Karpas-422 (cell line): ENCODE data around the gene CAMK2N2. TPM values are rescaled to one million over a fixed set of nuclear protein-coding genes. Genes with fewer than 3 reads are reported as not detected.
A peak's percentile ranks its signal among the peaks of the same experiment; 100 is the strongest.

Experiments used
- DNase-seq: peaks from one replicate; pipeline ENCODE4 v3.0.0-alpha.2; 2015
- H2AFZ ChIP-seq: fragments of 200-600 bp; sonication (generic); 2 replicates; pipeline ENCODE4 v1.6.1; 2014; ENCODE audit warnings: antibody characterized with exemption, low read length, mixed read lengths
- H3K27ac ChIP-seq: fragments of 200-600 bp; sonication (generic); 2 replicates; pipeline ENCODE4 v1.5.1; 2014; ENCODE audit warnings: mild to moderate bottlenecking, low read length, moderate library complexity
- H3K27me3 ChIP-seq: fragments of 200-600 bp; sonication (generic); 2 replicates; pipeline ENCODE4 v1.6.1; 2014; ENCODE audit warnings: low read length, mixed read lengths
- H3K36me3 ChIP-seq: fragments of 200-600 bp; sonication (generic); 2 replicates; pipeline ENCODE4 v1.6.1; 2014; ENCODE audit warnings: low read length, mixed read lengths; ENCODE audit not compliant: insufficient read depth
- H3K4me1 ChIP-seq: fragments of 200-600 bp; sonication (generic); 2 replicates; pipeline ENCODE4 v1.6.1; 2014; ENCODE audit warnings: mild to moderate bottlenecking, low read length, mixed read lengths
- H3K4me2 ChIP-seq: fragments of 200-600 bp; sonication (generic); 2 replicates; pipeline ENCODE4 v1.6.1; 2014; ENCODE audit warnings: low read length, low read depth, mild to moderate bottlenecking; ENCODE audit not compliant: poor library complexity, severe bottlenecking
- H3K4me3 ChIP-seq: fragments of 200-600 bp; sonication (generic); 2 replicates; pipeline ENCODE4 v1.5.1; 2014; ENCODE audit warnings: mild to moderate bottlenecking, antibody characterized with exemption, low read length, mixed read lengths
- H3K79me2 ChIP-seq: fragments of 200-600 bp; sonication (generic); 2 replicates; pipeline ENCODE4 v1.6.1; 2014; ENCODE audit warnings: mild to moderate bottlenecking, low read length, mixed read lengths
- H3K9ac ChIP-seq: fragments of 200-600 bp; sonication (generic); 2 replicates; pipeline ENCODE4 v1.6.0; 2014; ENCODE audit warnings: low read length
- H3K9me2 ChIP-seq: fragments of 200-600 bp; sonication (generic), shearing (Covaris generic); replicated peaks from 2 replicates; pipeline ENCODE4 v1.6.0; 2014; ENCODE audit warnings: mild to moderate bottlenecking, low read length, moderate library complexity; ENCODE audit not compliant: insufficient read depth
- H3K9me3 ChIP-seq: fragments of 300-700, 200-600 bp; sonication (generic); 2 replicates; pipeline ENCODE4 v1.6.1; 2014; ENCODE audit warnings: low read length, mixed read lengths
- H4K20me1 ChIP-seq: fragments of 200-600 bp; sonication (generic); 2 replicates; pipeline ENCODE4 v1.6.1; 2014; ENCODE audit warnings: mild to moderate bottlenecking, antibody characterized with exemption, low read length, low read depth; ENCODE audit not compliant: insufficient read depth
- total RNA-seq: library from RNA; depleted of rRNA; stranded (reverse); fragments of >200 nt; shearing (Covaris generic); gene quantifications from 2 replicates; pipeline ENCODE4 v1.2.3, GENCODE V29; 2014; ENCODE audit warnings: low replicate concordance; rRNA removed

The CAMK2N2 gene
- total RNA-seq, result 5.0 and 9.5 TPM in 2 replicates

DNA sequence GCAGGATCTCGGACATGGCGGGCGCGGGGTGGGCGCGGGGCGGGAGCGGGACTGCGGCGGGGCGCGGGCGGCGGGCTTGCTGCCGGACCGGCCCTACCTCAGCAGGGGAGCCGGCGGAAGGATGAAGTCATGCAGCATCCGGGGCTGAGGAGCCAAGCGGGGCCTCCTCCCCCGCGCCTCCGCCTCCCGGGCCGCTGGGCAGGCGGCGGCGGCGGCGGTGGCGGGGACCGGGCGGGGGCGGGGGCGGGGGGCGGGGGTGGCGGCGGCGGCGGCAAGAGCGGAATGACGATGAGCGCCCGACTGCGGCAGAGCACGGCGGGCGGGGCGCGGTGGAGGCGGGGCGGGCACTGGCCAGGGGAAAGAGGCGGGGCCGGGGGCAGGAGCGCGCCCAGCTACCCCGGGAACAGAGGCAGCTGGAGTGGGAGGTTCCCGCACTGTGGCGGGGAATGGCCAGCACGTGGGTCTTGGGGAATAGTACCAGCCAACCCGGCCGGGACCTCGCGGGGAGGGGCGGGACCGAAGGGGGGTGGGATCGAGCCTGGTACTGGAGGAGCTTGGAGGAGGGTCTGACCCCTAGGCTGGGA lies at the start of gene CAMK2N2:
CAMK2N2 (minus strand) TSS at position 284 of the 584 bp plus-strand sequence; CDS start at position 16, 268 bp downstream.
- Histone ChIP-seq H2AFZ (peak within 1 kb of the TSS; percentile 93), H3K27ac (no peak within 1 kb of the TSS; the same call in 1 of the 2 replicates), H3K79me2 (peaks cover 6% of the 10 kb centered on the region), H3K4me2 (peak within 1 kb of the TSS; percentile 92), H3K4me1 (peaks cover 18% of the 10 kb centered on the region), H3K27me3 (no peaks in the 10 kb centered on the region), H3K9me3 (no peaks in the 10 kb centered on the region), H3K36me3 (no peaks in the 10 kb centered on the region), H3K4me3 (peak within 1 kb of the TSS; percentile 87), H3K9me2 (no peaks in the 10 kb centered on the region), H3K9ac (peak within 1 kb of the TSS; percentile 86), H4K20me1 (peaks cover 3% of the 10 kb centered on the region; the same call in 1 of the 2 replicates)
- DNase-seq, result peak; percentile 90

DNA sequence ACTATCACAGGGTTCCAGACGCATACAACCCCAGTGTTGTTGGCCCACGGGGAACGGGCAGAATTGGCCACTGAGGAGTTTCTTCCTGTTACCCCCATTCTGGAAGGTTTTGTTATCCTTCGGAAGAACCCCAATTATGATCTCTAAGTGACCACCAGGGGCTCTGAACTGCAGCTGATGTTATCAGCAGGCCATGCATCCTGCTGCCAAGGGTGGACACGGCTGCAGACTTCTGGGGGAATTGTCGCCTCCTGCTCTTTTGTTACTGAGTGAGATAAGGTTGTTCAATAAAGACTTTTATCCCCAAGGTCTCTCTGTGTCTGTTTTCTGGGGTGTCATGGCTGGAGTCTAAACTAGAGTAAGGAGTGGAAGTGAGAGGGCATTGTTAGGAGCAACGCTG lies 47.4 kb upstream of the CAMK2N2 start:
- no peak overlapping the region for H3K27ac ChIP-seq
- H3K9me2 ChIP-seq, result no peaks in the 10 kb centered on the region
- no peaks in the 10 kb centered on the region for H4K20me1 ChIP-seq
- no peak overlapping the region for H3K4me2 ChIP-seq
- H3K4me1 ChIP-seq, result peaks cover under 1% of the 10 kb centered on the region; the same call in 1 of the 2 replicates
- peaks cover 41% of the 10 kb centered on the region for H3K36me3 ChIP-seq
- no peaks in the 10 kb centered on the region for H3K9me3 ChIP-seq
- peak; percentile 37 for DNase-seq
- no peak overlapping the region for H3K9ac ChIP-seq
- H3K27me3 ChIP-seq, result no peaks in the 10 kb centered on the region
- H3K79me2 ChIP-seq, result peaks cover 2% of the 10 kb centered on the region
- H3K4me3 ChIP-seq, result no peak overlapping the region
- H2AFZ ChIP-seq, result no peak overlapping the region

DNA sequence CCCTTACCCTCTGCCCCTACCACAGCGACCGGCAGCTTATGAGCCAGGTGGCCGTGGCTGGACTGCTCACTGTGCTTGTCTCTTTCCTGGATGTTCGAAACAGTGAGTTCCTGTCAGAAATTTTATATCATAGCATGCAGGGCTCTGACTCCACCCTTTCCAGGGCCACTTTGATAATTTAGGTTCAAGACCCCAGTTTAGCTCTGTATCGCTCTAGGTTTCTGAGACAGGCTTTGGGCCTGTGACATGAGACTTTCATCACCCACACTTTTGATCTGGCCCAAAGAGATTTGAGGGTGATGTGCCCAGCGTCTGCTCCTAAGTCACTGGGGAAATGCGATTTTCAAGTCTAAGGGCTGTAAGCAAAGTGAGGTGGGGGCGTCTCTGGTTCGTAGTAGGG lies 46.6 kb upstream of the CAMK2N2 start:
- no peak for DNase-seq
- peaks cover 5% of the 10 kb centered on the region for H3K79me2 ChIP-seq

DNA sequence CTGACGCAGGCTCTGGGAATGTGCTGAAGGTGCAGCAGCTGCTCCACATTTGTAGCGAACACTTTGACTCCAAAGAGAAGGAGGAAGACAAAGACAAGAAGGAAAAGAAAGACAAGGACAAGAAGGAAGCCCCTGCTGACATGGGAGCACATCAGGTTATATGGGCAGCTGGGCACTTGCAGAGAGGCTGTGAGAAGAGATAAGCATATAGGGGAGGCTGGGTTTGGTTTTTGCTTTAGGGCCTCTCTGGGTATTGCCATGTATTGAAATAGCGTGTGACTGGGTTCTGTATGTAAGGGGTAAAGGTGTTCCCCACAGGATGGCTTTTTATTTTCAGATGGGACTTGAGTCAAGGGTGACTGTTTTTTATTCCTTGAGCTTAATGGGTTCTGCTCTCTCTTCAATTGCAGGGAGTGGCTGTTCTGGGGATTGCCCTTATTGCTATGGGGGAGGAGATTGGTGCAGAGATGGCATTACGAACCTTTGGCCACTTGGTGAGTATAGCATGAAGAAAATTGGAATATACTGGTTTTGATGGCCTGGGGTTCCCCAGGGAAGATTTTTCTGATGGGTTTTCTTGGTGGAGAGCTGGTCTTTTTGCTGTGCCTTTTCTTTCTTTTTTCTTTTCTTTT lies 45.1 kb upstream of the CAMK2N2 start:
- H3K9me3 ChIP-seq, result no peaks in the 10 kb centered on the region
- H3K27me3 ChIP-seq, result no peaks in the 10 kb centered on the region
- H3K27ac ChIP-seq, result no peak overlapping the region
- H3K4me1 ChIP-seq, result no peaks in the 10 kb centered on the region
- peaks cover 63% of the 10 kb centered on the region for H3K36me3 ChIP-seq
- H3K9me2 ChIP-seq, result no peaks in the 10 kb centered on the region
- no peak overlapping the region for H3K9ac ChIP-seq
- H3K4me2 ChIP-seq, result no peak overlapping the region
- H4K20me1 ChIP-seq, result no peaks in the 10 kb centered on the region
- H3K4me3 ChIP-seq, result no peak overlapping the region
- peaks cover 13% of the 10 kb centered on the region for H3K79me2 ChIP-seq
- no peak for DNase-seq
- no peak overlapping the region for H2AFZ ChIP-seq

More for the DNA sequence above, 46.6 kb upstream of the CAMK2N2 start:
- peaks cover 49% of the 10 kb centered on the region for H3K36me3 ChIP-seq
- no peak overlapping the region for H3K4me2 ChIP-seq
- H3K4me1 ChIP-seq, result no peaks in the 10 kb centered on the region
- no peaks in the 10 kb centered on the region for H3K9me3 ChIP-seq
- H2AFZ ChIP-seq, result no peak overlapping the region
- H3K27ac ChIP-seq, result no peak overlapping the region
- H4K20me1 ChIP-seq, result no peaks in the 10 kb centered on the region
- H3K9me2 ChIP-seq, result no peaks in the 10 kb centered on the region
- H3K27me3 ChIP-seq, result no peaks in the 10 kb centered on the region
- no peak overlapping the region for H3K4me3 ChIP-seq
- no peak overlapping the region for H3K9ac ChIP-seq

DNA sequence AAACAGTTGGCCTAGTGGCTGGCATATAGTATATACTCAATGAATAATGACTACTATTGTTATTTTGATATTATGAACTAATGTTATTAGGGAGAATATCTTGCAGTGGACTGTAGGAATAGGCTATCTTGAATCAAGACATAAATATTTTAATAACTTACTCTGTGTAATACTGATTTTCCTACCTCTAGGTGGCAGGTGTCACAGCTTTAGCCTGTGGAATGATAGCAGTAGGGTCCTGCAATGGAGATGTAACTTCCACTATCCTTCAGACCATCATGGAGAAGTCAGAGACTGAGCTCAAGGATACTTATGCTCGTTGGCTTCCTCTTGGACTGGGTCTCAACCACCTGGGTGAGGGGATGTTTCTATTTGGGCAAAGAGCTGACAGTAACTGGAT lies 44.2 kb upstream of the CAMK2N2 start:
- no peaks in the 10 kb centered on the region for H3K27me3 ChIP-seq
- peaks cover 69% of the 10 kb centered on the region for H3K36me3 ChIP-seq
- no peak overlapping the region for H3K9ac ChIP-seq
- peak; percentile 62 for DNase-seq
- H3K27ac ChIP-seq, result no peak overlapping the region
- H3K4me1 ChIP-seq, result peaks cover 3% of the 10 kb centered on the region
- no peaks in the 10 kb centered on the region for H3K9me2 ChIP-seq
- H3K79me2 ChIP-seq, result peaks cover 21% of the 10 kb centered on the region
- no peak overlapping the region for H2AFZ ChIP-seq
- no peaks in the 10 kb centered on the region for H4K20me1 ChIP-seq
- no peak overlapping the region for H3K4me2 ChIP-seq
- no peaks in the 10 kb centered on the region for H3K9me3 ChIP-seq
- H3K4me3 ChIP-seq, result no peak overlapping the region

DNA sequence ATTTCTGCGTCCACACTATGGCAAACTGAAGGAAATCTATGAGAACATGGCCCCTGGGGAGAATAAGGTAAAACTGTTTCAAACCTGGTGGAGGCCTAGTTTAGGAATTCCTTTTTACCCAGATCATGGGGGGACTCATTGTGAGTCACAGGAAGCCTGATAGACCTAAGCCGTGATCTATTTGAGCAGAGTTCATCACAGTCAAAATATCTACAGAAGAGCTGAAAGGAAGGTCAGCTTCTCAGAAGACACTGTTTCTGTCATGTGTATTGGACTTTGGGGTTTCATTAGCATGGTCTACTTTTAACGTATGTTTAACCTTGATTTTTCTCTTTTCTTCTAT lies 39.0 kb upstream of the CAMK2N2 start:
- peak overlapping the region; percentile 76 for H3K9ac ChIP-seq
- peaks cover 36% of the 10 kb centered on the region for H3K79me2 ChIP-seq
- H3K4me3 ChIP-seq, result peak overlapping the region; percentile 77
- H4K20me1 ChIP-seq, result peaks cover 11% of the 10 kb centered on the region; the same call in 1 of the 2 replicates
- no peak overlapping the region for H3K27ac ChIP-seq
- H3K9me3 ChIP-seq, result no peaks in the 10 kb centered on the region
- H3K4me2 ChIP-seq, result peak overlapping the region; percentile 93
- peaks cover 47% of the 10 kb centered on the region for H3K36me3 ChIP-seq
- H3K4me1 ChIP-seq, result peaks cover 16% of the 10 kb centered on the region
- DNase-seq, result no peak
- no peaks in the 10 kb centered on the region for H3K27me3 ChIP-seq
- no peak overlapping the region for H2AFZ ChIP-seq
- H3K9me2 ChIP-seq, result no peaks in the 10 kb centered on the region

DNA sequence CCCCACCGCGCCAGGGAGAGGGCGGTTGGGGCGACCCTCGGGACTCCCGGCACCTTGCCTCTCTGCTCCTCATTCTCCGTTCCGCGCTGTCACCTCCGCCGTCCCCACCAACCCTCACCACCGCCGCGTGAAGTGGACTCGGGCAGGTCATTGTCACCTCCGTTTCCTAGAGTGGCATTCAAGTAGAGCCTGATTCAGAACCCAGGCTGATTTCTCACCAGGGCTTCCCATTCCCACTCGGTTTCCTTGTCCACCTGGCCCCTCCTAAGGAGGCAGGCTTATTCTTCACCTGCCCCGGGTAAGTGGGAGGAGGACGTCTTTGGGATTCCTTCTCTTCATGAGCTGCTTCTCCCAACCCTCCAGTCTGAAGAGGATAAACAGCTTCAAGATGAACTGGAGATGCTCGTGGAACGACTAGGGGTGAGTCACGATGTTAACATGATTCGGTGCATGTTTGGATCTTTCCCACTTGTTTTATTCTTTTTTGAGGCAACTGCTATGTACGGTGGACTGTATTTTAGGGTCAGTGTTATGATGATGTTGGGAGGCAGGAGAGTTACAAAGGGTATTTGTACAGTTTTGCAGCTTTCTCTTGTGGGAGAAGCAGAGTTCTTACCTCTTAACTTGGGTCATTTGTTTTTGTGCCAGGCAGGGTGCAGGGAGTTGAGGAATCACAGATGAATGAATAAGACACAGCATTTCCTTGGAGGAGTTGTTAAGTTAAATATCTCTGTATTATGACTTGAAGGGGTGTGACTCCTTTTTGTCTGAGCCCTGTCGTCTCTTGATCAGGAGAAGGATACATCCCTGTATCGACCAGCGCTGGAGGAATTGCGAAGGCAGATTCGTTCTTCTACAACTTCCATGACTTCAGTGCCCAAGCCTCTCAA lies 38.4 kb upstream of the CAMK2N2 start:
- H3K9me3 ChIP-seq, result no peaks in the 10 kb centered on the region
- H3K27me3 ChIP-seq, result no peaks in the 10 kb centered on the region
- H4K20me1 ChIP-seq, result peaks cover 11% of the 10 kb centered on the region; the same call in 1 of the 2 replicates
- peaks cover 16% of the 10 kb centered on the region for H3K4me1 ChIP-seq
- peak overlapping the region; percentile 77 for H3K4me3 ChIP-seq
- H2AFZ ChIP-seq, result no peak overlapping the region
- peak overlapping the region; percentile 93 for H3K4me2 ChIP-seq
- H3K27ac ChIP-seq, result no peak overlapping the region; the same call in 1 of the 2 replicates
- DNase-seq, result no peak
- peak overlapping the region; percentile 76 for H3K9ac ChIP-seq
- H3K79me2 ChIP-seq, result peaks cover 36% of the 10 kb centered on the region
- no peaks in the 10 kb centered on the region for H3K9me2 ChIP-seq
- H3K36me3 ChIP-seq, result peaks cover 43% of the 10 kb centered on the region
